ENCODE data around the gene METTL22.
A peak's percentile ranks its signal among the peaks of the same experiment; 100 is the strongest.

The METTL22 gene

GRCh38 chr16:8670014-8670560, 48.6 kb downstream of the METTL22 start:
- no peak for DNase-seq

GRCh38 chr16:8673611-8674412, 52.3 kb downstream of the METTL22 start:
- DNase-seq: no peak

- peak; percentile 90 for DNase-seq
Measured at GRCh38 chr16:8674413-8675022, 53.0 kb downstream of the METTL22 start, which contains the start of gene ABAT. ABAT (plus strand) TSS chr16:8674617; CDS start chr16:8735740, 61,123 bp downstream.

- DNase-seq: no peak
Measured at GRCh38 chr16:8675183-8676159, 54.0 kb downstream of the METTL22 start.

- DNase-seq: no peak
Measured at GRCh38 chr16:8676160-8676547, 54.7 kb downstream of the METTL22 start.

- DNase-seq: no peak
Measured at GRCh38 chr16:8676737-8677375, 55.4 kb downstream of the METTL22 start.

GRCh38 chr16:8677481-8677880, 56.0 kb downstream of the METTL22 start:
- no peak for DNase-seq

GRCh38 chr16:8678068-8678927, 56.8 kb downstream of the METTL22 start:
- no peak for DNase-seq

GRCh38 chr16:8679151-8679550, 57.7 kb downstream of the METTL22 start:
- no peak for DNase-seq

- DNase-seq: no peak
Measured at GRCh38 chr16:8682551-8683259, 61.2 kb downstream of the METTL22 start.

- DNase-seq: no peak
Measured at GRCh38 chr16:8683640-8684039, 62.1 kb downstream of the METTL22 start.

- DNase-seq: no peak
Measured at GRCh38 chr16:8685617-8686016, 64.1 kb downstream of the METTL22 start.

- no peak for DNase-seq
Measured at GRCh38 chr16:8686031-8686621, 64.6 kb downstream of the METTL22 start.

- no peak for DNase-seq
Measured at GRCh38 chr16:8686879-8687278, 65.4 kb downstream of the METTL22 start.

GRCh38 chr16:8689686-8690085, 68.2 kb downstream of the METTL22 start:
- no peak for DNase-seq

GRCh38 chr16:8691728-8692127, 70.2 kb downstream of the METTL22 start:
- no peak for DNase-seq

GRCh38 chr16:8694795-8695728, 73.6 kb downstream of the METTL22 start:
- no peak for DNase-seq

- no peak for DNase-seq
Measured at GRCh38 chr16:8696880-8697279, 75.4 kb downstream of the METTL22 start.

GRCh38 chr16:8697965-8698364, 76.5 kb downstream of the METTL22 start:
- DNase-seq: no peak
